Breast epithelium (tissue), 3 donors: Measurements from ENCODE around the gene SEMA4F.

ENCODE experiments used
- CTCF ChIP-seq, 3 donors: fragments of 450-650 bp; IDR thresholded peaks; one replicate each; pipeline ENCODE4 v1.5.1; 2016 to 2017; ENCODE audit warnings: antibody characterized with exemption in 3 of 3, mild to moderate bottlenecking in 3 of 3, moderate library complexity in 3 of 3
- POLR2AphosphoS5 ChIP-seq, 3 donors: sonication (generic); formaldehyde crosslinking; IDR thresholded peaks; one replicate each; pipeline ENCODE4 v1.6.1; 2017; ENCODE audit warnings: antibody characterized with exemption in 3 of 3

- TF ChIP-seq POLR2AphosphoS5 (IDR thresholded peaks at IDR 0.05): no peak
- TF ChIP-seq CTCF (IDR thresholded peaks at IDR 0.05): no peak
Observed at GRCh38 chr2:74676331-74676730, 22.3 kb downstream of the SEMA4F start.
